OCI-LY3 (cell line): ENCODE data around the gene CCDC78.

ENCODE experiments used
- EZH2phosphoT487 ChIP-seq: fragments of 200-600 bp; shearing (Covaris generic); IDR thresholded peaks from 2 replicates; pipeline ENCODE4 v1.6.1; 2018; ENCODE audit warnings: antibody characterized with exemption, mixed run types, low read depth
- TF ChIP-seq, protein P1 (sequence below): fragments of 200-600, 300-600 bp; sonication (generic); IDR thresholded peaks from 2 replicates; pipeline ENCODE4 v1.5.1; 2014; ENCODE audit warnings: antibody characterized with exemption, low read length, low read depth

DNA sequence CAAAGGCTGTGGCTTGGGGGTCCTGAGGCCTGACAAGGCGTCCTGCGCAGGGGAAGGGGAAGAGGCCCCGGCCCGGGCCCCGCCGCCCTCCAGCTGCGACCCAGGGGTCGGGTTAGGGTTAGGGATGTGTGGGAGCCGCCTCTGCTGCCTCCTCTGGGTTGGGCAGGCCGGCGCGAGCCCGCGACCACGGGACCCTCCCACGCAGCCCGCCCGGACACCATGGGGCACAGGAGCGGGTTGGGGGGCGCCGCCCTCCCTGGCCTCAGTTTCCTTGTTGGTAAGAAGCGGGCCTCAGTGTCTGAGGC is 14.2 kb upstream of the CCDC78 start:
- TF ChIP-seq, protein P1, sequence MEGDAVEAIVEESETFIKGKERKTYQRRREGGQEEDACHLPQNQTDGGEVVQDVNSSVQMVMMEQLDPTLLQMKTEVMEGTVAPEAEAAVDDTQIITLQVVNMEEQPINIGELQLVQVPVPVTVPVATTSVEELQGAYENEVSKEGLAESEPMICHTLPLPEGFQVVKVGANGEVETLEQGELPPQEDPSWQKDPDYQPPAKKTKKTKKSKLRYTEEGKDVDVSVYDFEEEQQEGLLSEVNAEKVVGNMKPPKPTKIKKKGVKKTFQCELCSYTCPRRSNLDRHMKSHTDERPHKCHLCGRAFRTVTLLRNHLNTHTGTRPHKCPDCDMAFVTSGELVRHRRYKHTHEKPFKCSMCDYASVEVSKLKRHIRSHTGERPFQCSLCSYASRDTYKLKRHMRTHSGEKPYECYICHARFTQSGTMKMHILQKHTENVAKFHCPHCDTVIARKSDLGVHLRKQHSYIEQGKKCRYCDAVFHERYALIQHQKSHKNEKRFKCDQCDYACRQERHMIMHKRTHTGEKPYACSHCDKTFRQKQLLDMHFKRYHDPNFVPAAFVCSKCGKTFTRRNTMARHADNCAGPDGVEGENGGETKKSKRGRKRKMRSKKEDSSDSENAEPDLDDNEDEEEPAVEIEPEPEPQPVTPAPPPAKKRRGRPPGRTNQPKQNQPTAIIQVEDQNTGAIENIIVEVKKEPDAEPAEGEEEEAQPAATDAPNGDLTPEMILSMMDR = no peak
- no peak for TF ChIP-seq EZH2phosphoT487
